ENCODE results near the gene PTPRN2.

Gene PTPRN2

DNA sequence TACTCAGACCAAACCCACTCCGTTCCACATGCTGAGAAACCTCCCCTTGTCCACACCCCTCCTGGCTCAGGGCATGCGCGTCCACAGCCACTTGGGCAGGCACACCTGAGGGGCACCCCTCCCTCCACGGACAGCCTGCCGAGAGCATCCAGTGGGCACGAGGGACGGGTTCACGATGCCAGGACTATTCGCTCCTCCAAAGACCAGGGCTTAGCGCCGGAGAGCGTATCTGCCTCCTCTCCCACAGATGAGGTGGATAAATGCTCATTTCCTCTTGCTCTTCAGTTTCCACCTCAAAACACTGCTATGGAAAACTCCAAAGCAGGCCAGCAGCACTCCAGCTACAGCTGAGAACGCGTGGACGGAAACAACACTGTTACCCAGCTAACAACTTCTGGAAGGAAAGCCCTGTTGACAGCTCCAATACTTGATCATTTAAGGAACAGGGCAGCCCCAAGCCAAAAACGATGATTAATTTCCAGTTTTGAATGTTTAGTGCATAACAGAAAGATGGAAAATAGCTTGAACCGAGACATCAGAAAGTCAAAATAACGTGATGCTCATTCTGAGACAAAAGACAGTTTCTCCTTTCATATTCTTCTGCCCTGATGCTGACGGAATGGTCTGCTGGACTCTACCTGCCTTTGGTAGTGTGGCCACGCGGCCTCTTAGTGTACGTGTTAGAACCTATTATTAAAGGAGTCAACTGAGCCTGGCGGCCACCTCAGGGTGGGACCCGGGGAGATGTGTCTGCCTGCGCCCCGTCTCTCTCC, 1046.1 kb downstream of the PTPRN2 start:
- TF ChIP-seq, protein P1, sequence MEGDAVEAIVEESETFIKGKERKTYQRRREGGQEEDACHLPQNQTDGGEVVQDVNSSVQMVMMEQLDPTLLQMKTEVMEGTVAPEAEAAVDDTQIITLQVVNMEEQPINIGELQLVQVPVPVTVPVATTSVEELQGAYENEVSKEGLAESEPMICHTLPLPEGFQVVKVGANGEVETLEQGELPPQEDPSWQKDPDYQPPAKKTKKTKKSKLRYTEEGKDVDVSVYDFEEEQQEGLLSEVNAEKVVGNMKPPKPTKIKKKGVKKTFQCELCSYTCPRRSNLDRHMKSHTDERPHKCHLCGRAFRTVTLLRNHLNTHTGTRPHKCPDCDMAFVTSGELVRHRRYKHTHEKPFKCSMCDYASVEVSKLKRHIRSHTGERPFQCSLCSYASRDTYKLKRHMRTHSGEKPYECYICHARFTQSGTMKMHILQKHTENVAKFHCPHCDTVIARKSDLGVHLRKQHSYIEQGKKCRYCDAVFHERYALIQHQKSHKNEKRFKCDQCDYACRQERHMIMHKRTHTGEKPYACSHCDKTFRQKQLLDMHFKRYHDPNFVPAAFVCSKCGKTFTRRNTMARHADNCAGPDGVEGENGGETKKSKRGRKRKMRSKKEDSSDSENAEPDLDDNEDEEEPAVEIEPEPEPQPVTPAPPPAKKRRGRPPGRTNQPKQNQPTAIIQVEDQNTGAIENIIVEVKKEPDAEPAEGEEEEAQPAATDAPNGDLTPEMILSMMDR (IDR thresholded peaks at IDR 0.05; ENCODE audit: low read depth, low read length), result no peak
- no peak overlapping the region for H3K4me3 ChIP-seq (ENCODE audit: low read depth, low read length)

DNA sequence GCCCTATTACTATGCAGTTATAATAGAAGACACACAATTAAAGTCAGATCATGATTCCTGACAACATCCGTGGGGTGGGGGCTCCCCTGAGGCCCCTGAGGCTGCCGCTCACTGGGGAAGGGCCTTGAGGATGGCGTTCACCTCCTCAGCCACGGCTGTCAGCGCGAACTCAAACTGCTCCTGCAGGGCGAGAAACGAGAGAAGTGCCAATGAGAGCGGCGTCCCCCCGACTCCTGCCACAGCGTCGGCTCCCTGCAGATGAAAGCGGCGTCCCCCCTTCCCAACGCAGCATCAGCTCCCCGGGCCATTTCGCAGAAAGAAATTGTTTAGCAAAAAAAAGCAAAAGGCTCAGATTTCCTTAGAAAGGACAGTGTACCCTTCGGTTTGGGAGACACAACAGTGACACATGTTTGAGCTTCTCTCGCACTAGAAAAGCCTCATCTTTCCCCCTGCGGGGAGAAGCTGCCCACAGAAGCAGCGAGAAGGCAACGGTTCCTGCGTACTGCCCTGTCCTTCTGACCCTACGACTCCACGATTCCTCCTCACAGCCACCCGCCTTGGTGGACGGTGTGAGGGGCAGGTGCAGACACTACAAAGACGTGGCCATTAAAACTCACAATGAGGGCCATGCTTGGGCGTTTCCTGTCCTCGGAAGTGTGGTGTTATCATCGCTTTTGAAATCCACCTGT, 1046.9 kb downstream of the PTPRN2 start:
- TF ChIP-seq, protein P1 (IDR thresholded peaks at IDR 0.05; ENCODE audit: low read depth, low read length), result no peak
- no peak overlapping the region for H3K4me3 ChIP-seq (ENCODE audit: low read depth, low read length)

DNA sequence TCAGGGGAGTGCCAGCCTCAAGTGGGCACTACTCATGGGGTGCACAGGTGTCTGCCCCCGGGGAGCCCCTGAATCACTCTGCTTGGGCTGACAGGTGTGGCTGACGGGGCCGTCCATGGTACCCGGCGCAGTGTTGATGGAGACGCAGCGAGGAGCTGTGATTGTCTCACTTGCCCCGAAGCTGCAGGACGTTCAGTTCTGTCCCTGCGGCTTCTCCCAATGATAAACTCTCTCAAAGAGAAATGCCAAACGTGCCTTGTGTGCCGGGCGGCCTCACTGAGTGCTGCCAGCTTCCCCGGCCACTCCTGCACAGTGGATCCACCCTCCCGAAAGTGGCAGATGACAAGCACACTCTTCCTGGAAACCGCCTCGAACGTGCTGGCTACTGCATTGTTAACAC, 1047.6 kb downstream of the PTPRN2 start:
- no peak overlapping the region for H3K4me3 ChIP-seq (ENCODE audit: low read depth, low read length)
- TF ChIP-seq, protein P1 (IDR thresholded peaks at IDR 0.05; ENCODE audit: low read depth, low read length), result no peak

DNA sequence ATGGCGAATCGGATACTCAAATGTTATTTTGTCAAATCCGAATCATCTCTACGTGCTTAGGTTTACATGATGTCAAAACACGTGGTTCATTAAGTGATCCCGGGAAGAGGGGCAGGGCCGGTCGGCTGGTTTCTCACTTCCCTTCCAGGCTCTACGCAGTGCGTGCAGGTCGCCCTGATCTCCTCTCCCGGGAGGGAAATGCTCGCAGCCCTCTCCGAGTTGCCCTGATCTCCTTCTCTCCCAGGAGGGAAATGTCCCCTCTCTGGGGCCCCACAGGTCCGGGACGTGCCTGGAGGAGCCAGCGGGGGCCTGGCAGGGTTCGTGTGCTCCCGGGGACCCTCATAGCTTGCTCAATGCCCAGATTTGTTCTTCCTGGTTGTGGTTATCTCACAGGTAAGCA, 1048.1 kb downstream of the PTPRN2 start:
- no peak overlapping the region for H3K4me3 ChIP-seq (ENCODE audit: low read depth, low read length)
- TF ChIP-seq, protein P1 (IDR thresholded peaks at IDR 0.05; ENCODE audit: low read depth, low read length), result no peak

DNA sequence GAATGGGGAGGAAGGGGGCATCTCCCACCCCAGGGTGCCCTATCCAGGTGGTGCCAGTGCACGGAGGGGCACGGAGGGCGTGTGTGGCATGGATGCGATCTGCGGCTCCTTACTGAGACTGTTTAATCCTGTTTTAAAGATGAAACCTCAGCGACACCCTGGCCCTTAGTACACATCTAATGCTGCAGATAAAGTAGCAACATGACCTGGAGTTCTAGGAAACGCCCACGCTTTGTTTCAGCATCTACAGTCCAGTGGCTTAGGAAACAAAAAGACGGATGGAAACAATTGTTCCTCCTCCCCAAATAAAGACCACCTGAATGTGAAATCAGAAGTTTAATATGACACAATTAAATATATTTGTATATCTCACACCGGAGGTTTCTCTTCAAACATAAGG, 1048.9 kb downstream of the PTPRN2 start:
- TF ChIP-seq, protein P1 (IDR thresholded peaks at IDR 0.05; ENCODE audit: low read depth, low read length), result no peak
- no peak overlapping the region for H3K4me3 ChIP-seq (ENCODE audit: low read depth, low read length)

DNA sequence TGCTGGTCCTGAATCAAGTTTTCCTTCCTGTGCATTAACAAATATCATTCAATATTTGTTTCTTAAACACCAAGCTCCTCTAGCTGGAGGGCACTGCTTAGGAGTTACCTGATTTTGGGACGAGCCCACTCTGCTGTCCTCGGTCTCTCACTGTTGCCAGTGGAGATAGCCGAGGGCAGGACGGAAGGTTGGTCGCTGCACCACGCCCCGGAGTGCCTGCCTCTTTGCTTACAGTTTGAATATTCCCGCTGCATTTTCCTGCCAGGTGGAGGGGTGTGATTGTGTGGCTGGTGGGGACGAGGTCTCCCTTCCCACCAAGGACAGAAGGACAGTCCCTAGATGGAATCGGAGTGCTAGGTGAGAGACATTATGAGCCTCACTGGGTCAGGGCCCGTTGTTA, 1049.3 kb downstream of the PTPRN2 start:
- TF ChIP-seq, protein P1 (IDR thresholded peaks at IDR 0.05; ENCODE audit: low read depth, low read length), result no peak
- no peak overlapping the region for H3K4me3 ChIP-seq (ENCODE audit: low read depth, low read length)

DNA sequence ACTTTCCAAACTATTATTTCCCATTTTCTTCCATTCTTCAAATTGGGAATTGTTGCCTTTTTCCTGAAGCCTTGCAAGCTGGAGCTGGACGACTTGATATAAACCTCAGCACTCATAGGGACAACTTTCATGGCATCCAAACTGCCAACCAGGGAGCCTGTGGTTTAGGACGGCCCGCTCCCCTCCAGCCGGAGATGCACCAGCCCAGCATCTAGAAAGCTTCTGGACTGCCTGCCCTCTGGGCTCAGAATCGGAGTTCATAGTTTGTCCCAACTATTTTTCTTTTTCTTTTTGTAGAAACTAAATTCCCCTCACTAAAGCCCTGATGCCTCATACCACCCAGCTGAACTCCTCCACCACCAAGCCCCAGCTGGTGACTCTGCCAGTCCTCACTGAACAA, 1050.6 kb downstream of the PTPRN2 start:
- TF ChIP-seq, protein P1 (IDR thresholded peaks at IDR 0.05; ENCODE audit: low read depth, low read length), result no peak
- no peak overlapping the region for H3K4me3 ChIP-seq (ENCODE audit: low read depth, low read length)

All from WI38 (cell line).